ENCODE data around the gene ICAM4. TPM values are rescaled to one million over a fixed set of nuclear protein-coding genes. Genes with fewer than 3 reads are reported as not detected.
A peak's percentile ranks its signal among the peaks of the same experiment; 100 is the strongest.

ICAM4 gene
- total RNA-seq, 5 donors from 2014 or later (not counting 1 experiment from before 2014, with no cell fraction given), result 0.47 to 0.79 (median 0.53) TPM

DNA sequence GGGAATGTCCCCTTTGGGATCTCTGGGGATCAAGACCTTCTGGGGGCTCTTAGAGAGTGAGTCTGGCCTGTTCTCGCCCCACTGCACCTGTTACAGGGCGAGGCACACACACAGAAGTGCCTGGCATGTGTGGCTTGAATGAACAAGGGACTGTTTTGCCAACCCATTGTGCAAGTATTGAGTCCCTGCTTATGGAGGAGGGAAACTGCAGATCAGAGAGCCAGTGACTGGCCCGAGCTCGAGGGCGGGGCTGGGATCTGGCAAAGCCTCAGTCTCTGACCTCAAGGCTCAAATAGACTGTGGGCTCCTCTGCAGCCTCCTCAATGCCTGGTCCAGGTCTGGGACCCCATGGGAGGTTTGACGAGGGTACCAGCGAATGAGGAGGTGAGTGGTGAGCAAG is 41.0 kb downstream of the ICAM4 start:
- ATAC-seq (replicated peaks in 1 of 4) (no peak), DNase-seq (no peak)
- 100% methylated on average over 4 of the region's 7 CpGs for WGBS (ENCODE audit: insufficient coverage)
- Histone ChIP-seq H3K27ac (ENCODE audit: low read length) (no peak overlapping the region), H3K36me3 (ENCODE audit: control insufficient read depth in 2 of 2, extremely low read depth in 1 of 2, insufficient read depth in 1 of 2, low read length in 1 of 2) (peaks cover 34 to 71% of the 10 kb centered on the region in 2 donors), H3K9me3 (no peaks in the 10 kb centered on the region), H3K4me3 (ENCODE audit: control insufficient read depth in 1 of 2, extremely low read depth in 1 of 2, low read length in 1 of 2) (no peak overlapping the region), H3K4me1 (ENCODE audit: control insufficient read depth in 1 of 2, extremely low read depth in 1 of 2, insufficient read depth in 2 of 2, low read length in 2 of 2) (peaks cover 7 to 18% of the 10 kb centered on the region in 2 experiments), H3K27me3 (replicated peaks in 1 of 2; ENCODE audit: control insufficient read depth in 2 of 2, extremely low read depth in 1 of 2, insufficient read depth in 2 of 2, low read length in 1 of 2) (no peaks in the 10 kb centered on the region)
- ChIA-PET CTCF (no interaction called here), POLR2A (no interaction called here)
- H3K9me3 Mint-ChIP-seq, result no peaks in the 10 kb centered on the region
- no peak overlapping the region for H3K4me3 Mint-ChIP-seq
- peaks cover 9% of the 10 kb centered on the region for H3K36me3 Mint-ChIP-seq
- no peak overlapping the region for H3K27ac Mint-ChIP-seq
- no peaks in the 10 kb centered on the region for H3K27me3 Mint-ChIP-seq
- peaks cover 10 to 17% (median 14%) of the 10 kb centered on the region in 3 donors for H3K4me1 Mint-ChIP-seq

- no peak for ATAC-seq (replicated peaks in 1 of 4)
- Histone ChIP-seq H3K27ac (ENCODE audit: low read length) (no peak overlapping the region), H3K4me3 (ENCODE audit: control insufficient read depth in 1 of 2, extremely low read depth in 1 of 2, low read length in 1 of 2) (no peak overlapping the region), H3K36me3 (ENCODE audit: control insufficient read depth in 2 of 2, extremely low read depth in 1 of 2, insufficient read depth in 1 of 2, low read length in 1 of 2) (peaks cover 29 to 62% of the 10 kb centered on the region in 2 donors), H3K4me1 (ENCODE audit: control insufficient read depth in 1 of 2, extremely low read depth in 1 of 2, insufficient read depth in 2 of 2, low read length in 2 of 2) (peaks cover 10 to 22% of the 10 kb centered on the region in 2 experiments), H3K9me3 (no peaks in the 10 kb centered on the region), H3K27me3 (replicated peaks in 1 of 2; ENCODE audit: control insufficient read depth in 2 of 2, extremely low read depth in 1 of 2, insufficient read depth in 2 of 2, low read length in 1 of 2) (no peaks in the 10 kb centered on the region)
- Mint-ChIP-seq H3K4me1 (peaks cover 20 to 23% (median 23%) of the 10 kb centered on the region in 3 donors), H3K9me3 (no peaks in the 10 kb centered on the region), H3K27me3 (no peaks in the 10 kb centered on the region), H3K36me3 (peaks cover 10% of the 10 kb centered on the region), H3K27ac (no peak overlapping the region), H3K4me3 (no peak overlapping the region)
- WGBS (ENCODE audit: insufficient coverage), result 97% methylated on average over 39 of the region's 41 CpGs
- CTCF ChIA-PET, result no interaction called here
- no peak for DNase-seq
- POLR2A ChIA-PET, result no interaction called here
These were observed 42.0 kb downstream of the ICAM4 start for GRCh38 chr19:10328558-10329429.

DNA sequence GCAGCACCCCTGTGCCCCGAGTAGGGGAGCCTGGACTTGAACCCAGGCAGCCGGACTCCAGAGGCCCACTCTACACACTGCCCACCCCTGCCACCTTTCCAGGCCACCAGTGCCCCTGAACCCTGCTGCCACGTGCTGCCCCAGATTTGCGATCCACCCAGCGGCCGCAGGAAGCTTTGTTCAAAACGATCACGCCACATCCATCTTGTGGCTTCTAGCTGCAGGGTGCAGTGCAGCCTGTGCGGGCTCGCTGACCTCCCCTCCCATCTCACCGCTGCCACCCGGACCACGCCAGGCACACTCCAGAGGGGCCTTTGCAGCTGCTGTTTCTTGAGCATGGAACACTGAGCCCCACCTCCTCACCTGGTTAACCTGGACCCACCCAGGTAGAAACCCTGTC is 42.8 kb downstream of the ICAM4 start:
- 96% methylated on average over 12 of the region's 13 CpGs for WGBS (ENCODE audit: insufficient coverage)
- Mint-ChIP-seq H3K9me3 (no peaks in the 10 kb centered on the region), H3K4me3 (no peak overlapping the region), H3K27ac (no peak overlapping the region), H3K4me1 (peaks cover 21 to 29% (median 26%) of the 10 kb centered on the region in 3 donors), H3K36me3 (peaks cover 12% of the 10 kb centered on the region), H3K27me3 (no peaks in the 10 kb centered on the region)
- ATAC-seq (replicated peaks in 1 of 4), result no peak
- ChIA-PET CTCF (interaction anchor here in 1 of 2 donors (0.7 kb wide), 1 partner anchor 489 kb away, joined by 3 read pairs; no protein-coding TSS in a partner anchor), POLR2A (no interaction called here)
- no peak for DNase-seq
- Histone ChIP-seq H3K27me3 (replicated peaks in 1 of 2; ENCODE audit: control insufficient read depth in 2 of 2, extremely low read depth in 1 of 2, insufficient read depth in 2 of 2, low read length in 1 of 2) (no peaks in the 10 kb centered on the region), H3K4me1 (ENCODE audit: control insufficient read depth in 1 of 2, extremely low read depth in 1 of 2, insufficient read depth in 2 of 2, low read length in 2 of 2) (peaks cover 12 to 30% of the 10 kb centered on the region in 2 experiments), H3K4me3 (ENCODE audit: control insufficient read depth in 1 of 2, extremely low read depth in 1 of 2, low read length in 1 of 2) (no peak overlapping the region), H3K9me3 (no peaks in the 10 kb centered on the region), H3K36me3 (ENCODE audit: control insufficient read depth in 2 of 2, extremely low read depth in 1 of 2, insufficient read depth in 1 of 2, low read length in 1 of 2) (peaks cover 29 to 61% of the 10 kb centered on the region in 2 donors), H3K27ac (ENCODE audit: low read length) (no peak overlapping the region)

DNA sequence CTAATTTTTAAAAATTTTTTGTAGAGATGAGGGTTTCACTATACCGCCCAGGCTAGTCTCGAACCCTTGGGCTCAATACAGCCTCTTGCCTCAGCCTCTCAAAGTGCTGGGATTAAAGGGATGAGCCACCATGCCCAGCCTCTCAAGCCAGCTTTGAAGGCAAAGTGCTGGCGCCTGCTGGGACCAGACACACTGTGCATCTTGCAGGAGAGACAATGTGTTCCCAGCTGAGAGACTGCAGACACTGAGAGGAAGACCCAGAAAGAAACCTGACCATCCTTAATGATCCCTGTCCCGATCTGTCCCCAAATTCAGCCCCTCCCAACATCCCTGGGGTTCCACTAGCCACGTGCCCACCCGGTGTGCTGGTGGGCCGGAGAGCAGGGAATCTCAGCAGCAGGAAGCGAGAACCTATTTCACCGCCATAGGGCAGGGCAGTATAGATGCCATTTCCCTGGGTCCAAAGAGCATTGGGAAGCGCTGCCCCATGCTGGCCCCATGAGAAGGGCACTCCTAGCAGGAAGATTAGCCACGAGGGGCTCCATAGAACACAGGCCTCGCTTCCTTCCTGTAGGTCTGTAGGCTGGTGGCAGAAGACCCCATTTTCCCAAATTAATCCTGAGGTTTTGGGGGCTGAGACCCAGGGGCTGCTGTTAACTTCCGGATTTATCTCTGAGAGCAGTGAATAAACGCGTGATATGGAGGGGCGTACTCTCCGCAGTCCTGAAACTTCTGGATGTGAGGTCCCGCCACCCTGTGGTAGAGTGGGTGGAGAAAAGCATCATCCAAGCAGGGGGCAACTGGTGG is 45.6 kb downstream of the ICAM4 start:
- H3K4me1 Mint-ChIP-seq, result peaks cover 27 to 36% (median 34%) of the 10 kb centered on the region in 3 donors

DNA sequence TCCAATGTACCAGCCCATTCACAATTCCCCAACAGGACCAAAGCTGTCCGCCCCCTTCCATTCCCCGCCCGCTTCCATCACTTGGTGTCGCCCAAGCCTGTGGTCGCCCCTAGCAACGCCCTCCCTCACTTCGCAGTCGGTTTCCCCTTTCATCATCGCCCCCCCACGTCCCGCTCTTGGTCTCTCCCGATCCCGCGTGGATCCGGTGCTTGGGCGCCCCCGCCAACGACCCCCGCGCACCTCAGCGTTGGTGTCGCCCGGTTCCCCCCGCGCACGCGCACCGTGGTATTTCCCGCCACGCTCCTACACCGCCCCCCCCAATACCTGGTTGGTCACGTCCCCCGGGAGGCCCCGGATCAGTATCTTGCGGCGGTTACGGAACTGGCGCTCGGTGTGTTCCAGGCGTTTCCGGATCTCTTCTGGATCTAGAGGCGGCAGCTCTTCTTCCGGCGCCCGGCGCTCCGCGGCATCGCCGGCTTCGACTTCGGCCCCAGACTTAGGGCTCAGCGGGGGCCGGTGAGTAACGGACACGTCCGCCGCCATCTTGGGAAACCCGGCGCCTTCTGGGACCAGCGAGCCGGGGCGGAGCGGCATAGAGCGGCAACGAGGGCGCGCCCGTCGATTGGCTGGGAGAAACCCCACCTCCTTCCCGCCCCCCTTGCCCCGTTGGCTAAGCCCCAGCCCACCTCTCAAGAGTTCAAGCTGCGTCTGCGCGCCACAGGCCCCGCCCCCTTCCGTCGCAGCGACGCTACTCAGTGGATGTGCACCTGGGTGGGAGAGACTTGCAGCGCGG is 46.4 kb downstream of the ICAM4 start, which contains the start of gene RAVER1:
RAVER1 (minus strand) TSS at position 565 of the 793 bp plus-strand sequence; CDS start at position 543, 22 bp downstream.
- peaks cover 11% of the 10 kb centered on the region for H3K36me3 Mint-ChIP-seq
- H3K27me3 Mint-ChIP-seq, result no peaks in the 10 kb centered on the region
- H3K36me3 ChIP-seq (ENCODE audit: control insufficient read depth in 2 of 2, extremely low read depth in 1 of 2, insufficient read depth in 1 of 2, low read length in 1 of 2), result peaks cover 35 to 48% of the 10 kb centered on the region in 2 donors
- H3K4me3 Mint-ChIP-seq, result peak within 1 kb of the TSS; percentile 92 to 95 (median 93)
- whole genome bisulfite sequencing (ENCODE audit: insufficient coverage), result under 1% methylated on average over 66 of the region's 82 CpGs
- CTCF ChIA-PET, result interaction anchor here in 1 of 2 donors (0.6 to 1.9 kb wide), 6 partner anchors 47 to 333 kb away, joined by 3 to 5 read pairs (median 4); partner anchors contain the start of genes ICAM1 and TYK2
- ATAC-seq (replicated peaks in 1 of 4), result peak; percentile 93 to 99 (median 98)
- DNase-seq, result peak; percentile 91 to 100 (median 97)
- peak within 1 kb of the TSS; percentile 71 to 89 for H3K4me3 ChIP-seq (ENCODE audit: control insufficient read depth in 1 of 2, extremely low read depth in 1 of 2, low read length in 1 of 2)
- no peaks in the 10 kb centered on the region for H3K9me3 Mint-ChIP-seq
- no peaks in the 10 kb centered on the region for H3K27me3 ChIP-seq (replicated peaks in 1 of 2; ENCODE audit: control insufficient read depth in 2 of 2, extremely low read depth in 1 of 2, insufficient read depth in 2 of 2, low read length in 1 of 2)
- no peaks in the 10 kb centered on the region for H3K9me3 ChIP-seq
- H3K27ac ChIP-seq (ENCODE audit: low read length), result peak within 1 kb of the TSS; percentile 72
- POLR2A ChIA-PET, result interaction anchor here (0.6 kb wide), 5 partner anchors 26 to 302 kb away, joined by 3 to 8 read pairs (median 5); no protein-coding TSS in a partner anchor
- H3K27ac Mint-ChIP-seq, result peak within 1 kb of the TSS; percentile 94 to 97
- peaks cover 27 to 38% (median 36%) of the 10 kb centered on the region in 3 donors for H3K4me1 Mint-ChIP-seq
- peaks cover 12 to 58% of the 10 kb centered on the region in 2 experiments for H3K4me1 ChIP-seq (ENCODE audit: control insufficient read depth in 1 of 2, extremely low read depth in 1 of 2, insufficient read depth in 2 of 2, low read length in 2 of 2)

More for the DNA sequence above, 45.6 kb downstream of the ICAM4 start:
- DNase-seq (no peak), ATAC-seq (replicated peaks in 1 of 4) (no peak)
- Mint-ChIP-seq H3K4me3 (peak overlapping the region; percentile 92 to 95 (median 93)), H3K27me3 (no peaks in the 10 kb centered on the region), H3K9me3 (no peaks in the 10 kb centered on the region), H3K27ac (peak overlapping the region; percentile 94 to 97), H3K36me3 (peaks cover 11% of the 10 kb centered on the region)
- Histone ChIP-seq H3K27me3 (replicated peaks in 1 of 2; ENCODE audit: control insufficient read depth in 2 of 2, extremely low read depth in 1 of 2, insufficient read depth in 2 of 2, low read length in 1 of 2) (no peaks in the 10 kb centered on the region), H3K9me3 (no peaks in the 10 kb centered on the region), H3K27ac (ENCODE audit: low read length) (peak overlapping the region; percentile 37), H3K4me1 (ENCODE audit: control insufficient read depth in 1 of 2, extremely low read depth in 1 of 2, insufficient read depth in 2 of 2, low read length in 2 of 2) (peaks cover 12 to 50% of the 10 kb centered on the region in 2 experiments), H3K36me3 (ENCODE audit: control insufficient read depth in 2 of 2, extremely low read depth in 1 of 2, insufficient read depth in 1 of 2, low read length in 1 of 2) (peaks cover 40 to 53% of the 10 kb centered on the region in 2 donors), H3K4me3 (ENCODE audit: control insufficient read depth in 1 of 2, extremely low read depth in 1 of 2, low read length in 1 of 2) (peak overlapping the region; percentile 71 to 89)
- CTCF ChIA-PET, result interaction anchor here in 1 of 2 donors (0.6 to 1.9 kb wide), 2 partner anchors 33 to 74 kb away, joined by 3 to 5 read pairs; no protein-coding TSS in a partner anchor
- 70% methylated on average over 10 of the region's 18 CpGs for WGBS (ENCODE audit: insufficient coverage)
- POLR2A ChIA-PET, result interaction anchor here in 1 of 2 donors (0.7 kb wide), 1 partner anchor 763 kb away, joined by 3 read pairs; no protein-coding TSS in a partner anchor

All from T-cell (primary cell).